Stimulated activated CD4-positive, alpha-beta T cell treated with anti-CD3 and anti-CD28 coated beads, TNF-alpha, amount 100 ng/mL, for 4 hours (primary cell): ENCODE results near the gene USP15.

Source experiments
- DNase-seq, 3 experiments: peaks; one replicate each; pipeline ENCODE4 v3.0.0-alpha.2; 2020; ENCODE audit warnings: low read depth in 3 of 3

Gene USP15

DNA sequence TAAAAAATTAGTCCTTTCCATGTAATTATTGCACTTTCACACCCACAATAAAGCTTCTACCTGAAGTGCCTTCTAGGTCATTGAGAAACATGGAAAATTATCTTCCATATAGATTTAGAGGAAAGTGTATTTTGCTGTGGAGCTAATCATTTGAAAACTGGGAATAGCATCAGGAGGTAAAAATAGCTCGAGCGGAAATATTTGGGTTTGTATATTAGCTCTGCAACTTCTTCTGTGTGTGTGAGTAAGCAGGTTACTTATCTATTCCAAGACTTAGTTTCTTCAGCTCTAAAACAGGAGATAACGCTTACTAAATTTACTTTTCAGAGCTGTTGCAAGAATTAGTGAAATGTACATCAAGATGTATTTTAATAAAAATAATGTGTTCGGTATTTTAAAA, 111.5 kb downstream of the USP15 start:
- DNase-seq, result no peak

DNA sequence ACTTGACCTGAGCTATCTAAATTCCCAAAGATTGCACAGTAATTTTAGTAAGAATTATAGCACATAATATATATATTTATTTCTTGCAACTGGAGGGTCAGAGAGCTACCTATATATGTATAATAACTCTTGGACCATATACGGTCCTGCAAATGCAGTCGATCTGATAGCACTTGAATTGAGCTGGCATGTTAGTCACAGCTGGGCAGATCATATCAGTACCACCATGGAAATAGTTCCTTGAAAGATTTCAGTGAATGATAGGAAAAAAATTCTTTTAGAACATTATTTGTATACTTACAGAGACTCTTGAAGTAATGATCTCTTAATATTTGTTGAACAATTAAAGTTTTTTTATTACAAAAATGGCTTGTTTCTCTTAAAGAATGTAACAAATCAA, 111.9 kb downstream of the USP15 start:
- no peak for DNase-seq

DNA sequence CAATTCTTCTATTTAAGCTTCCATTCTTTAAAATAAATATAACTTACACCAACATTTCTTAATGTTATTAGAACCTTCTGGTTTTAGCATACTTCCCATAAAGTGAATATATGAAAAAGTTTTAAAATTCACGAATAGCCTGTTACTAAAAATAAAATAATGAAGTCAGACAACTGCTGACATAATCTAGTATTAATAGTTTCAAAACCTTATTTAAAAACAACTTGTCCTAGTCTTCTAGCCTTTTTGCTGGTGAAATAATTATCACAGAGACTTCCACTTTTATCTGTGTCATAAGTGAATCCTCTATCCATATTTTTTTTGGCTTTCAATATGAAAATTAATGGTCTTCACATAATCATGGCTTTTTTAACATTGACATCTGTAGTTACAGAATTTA, 112.6 kb downstream of the USP15 start:
- DNase-seq, result no peak

DNA sequence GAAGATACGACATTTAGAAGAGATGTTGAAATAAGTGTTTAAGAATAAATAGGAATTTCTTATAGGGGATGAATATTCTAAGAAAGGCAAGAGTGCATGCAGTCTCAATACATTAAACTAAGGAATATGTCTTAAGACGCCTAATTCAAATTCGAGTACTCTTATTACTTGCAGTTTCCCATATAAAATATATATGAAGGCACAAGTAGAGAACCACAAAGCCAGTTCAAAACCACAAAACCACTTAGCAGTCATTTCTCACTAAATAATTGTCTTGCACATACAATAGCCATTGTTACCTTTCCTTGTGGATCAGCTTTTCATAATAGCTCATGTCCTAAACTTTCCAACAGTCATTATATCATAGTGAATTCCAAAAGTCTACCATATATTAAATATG, 115.4 kb downstream of the USP15 start:
- DNase-seq, result no peak

DNA sequence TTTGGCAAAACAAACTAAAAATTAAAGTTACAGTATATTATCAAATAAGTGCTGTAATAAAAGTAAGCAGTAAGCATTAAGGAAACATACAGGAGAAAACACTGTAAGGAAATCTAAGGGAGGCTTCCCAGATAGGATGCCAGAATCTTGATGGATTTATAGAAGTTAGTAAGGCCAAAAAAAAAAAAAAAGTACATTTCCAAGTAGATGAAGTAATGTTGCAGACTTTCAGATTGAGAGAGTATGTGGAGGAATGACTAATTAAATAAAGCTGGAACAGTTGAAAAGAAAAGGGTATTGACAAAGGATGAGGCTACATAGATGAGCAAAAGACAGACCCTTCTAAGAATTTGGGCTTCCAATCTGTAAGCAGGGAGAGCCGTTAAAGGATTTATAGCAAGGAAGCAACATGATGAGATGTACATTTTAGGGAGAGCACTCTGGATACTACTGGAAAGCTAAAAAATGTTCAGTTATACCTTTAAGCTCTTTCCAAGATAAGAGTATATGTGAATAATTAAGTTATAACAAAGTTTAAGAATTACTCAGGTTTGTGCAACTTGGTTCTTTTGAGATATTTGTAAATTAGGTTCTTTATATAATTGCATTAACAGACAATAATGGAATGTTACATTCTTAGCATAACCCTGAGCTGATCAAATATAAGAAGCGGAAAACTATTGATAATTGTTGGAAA, 119.0 kb downstream of the USP15 start:
- no peak for DNase-seq

DNA sequence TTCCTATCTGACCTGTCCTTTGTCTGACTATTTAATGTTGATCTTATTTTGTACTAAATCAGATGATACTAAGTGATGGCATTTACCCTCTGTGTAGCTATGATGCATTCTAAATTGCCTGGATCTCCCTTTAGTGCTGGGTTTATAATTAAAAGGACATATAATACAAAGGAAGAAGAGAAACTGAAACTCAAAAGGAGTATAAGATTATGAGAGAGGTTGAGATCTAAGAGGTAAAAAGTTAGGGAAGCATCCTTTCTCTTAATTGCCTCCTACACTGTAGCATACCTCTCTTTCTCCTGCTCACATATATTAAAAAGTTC, 119.5 kb downstream of the USP15 start:
- no peak for DNase-seq

DNA sequence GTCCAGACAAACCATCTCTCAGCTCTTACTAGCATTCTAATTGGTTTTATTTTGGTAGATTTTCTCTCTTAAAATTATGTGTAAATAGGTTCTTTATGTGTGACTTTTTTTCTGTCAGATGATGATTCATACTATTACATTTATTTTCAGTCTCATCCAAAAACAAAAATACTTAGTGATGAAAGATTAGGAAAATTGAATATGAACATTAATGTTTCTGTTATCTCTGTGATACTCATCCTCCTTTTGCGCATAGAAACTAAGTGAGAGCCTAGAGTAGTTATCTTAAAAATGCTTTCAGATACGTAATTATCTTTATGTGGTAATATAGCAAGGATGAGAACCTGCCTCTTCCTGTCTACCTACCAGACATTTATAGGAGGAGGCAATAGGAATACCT, 122.3 kb downstream of the USP15 start:
- no peak for DNase-seq

DNA sequence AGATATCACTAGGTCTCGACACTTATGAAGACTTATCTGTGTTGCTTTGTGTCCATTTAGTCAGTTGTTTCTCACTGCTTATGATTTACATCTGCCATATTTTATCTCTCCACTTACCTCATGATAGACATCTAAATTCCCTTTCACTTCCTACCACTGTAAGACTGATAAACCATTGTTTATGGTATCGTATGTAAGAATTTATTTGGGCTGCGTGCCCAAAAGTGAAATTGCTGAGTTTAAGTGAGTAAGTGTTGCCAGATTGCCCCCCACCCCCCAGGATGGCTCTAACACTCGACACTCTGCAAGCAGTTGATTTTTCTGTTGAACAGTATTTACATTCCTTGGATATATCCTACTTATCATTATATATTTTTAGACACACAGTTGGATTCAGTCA, 136.5 kb downstream of the USP15 start:
- no peak for DNase-seq

DNA sequence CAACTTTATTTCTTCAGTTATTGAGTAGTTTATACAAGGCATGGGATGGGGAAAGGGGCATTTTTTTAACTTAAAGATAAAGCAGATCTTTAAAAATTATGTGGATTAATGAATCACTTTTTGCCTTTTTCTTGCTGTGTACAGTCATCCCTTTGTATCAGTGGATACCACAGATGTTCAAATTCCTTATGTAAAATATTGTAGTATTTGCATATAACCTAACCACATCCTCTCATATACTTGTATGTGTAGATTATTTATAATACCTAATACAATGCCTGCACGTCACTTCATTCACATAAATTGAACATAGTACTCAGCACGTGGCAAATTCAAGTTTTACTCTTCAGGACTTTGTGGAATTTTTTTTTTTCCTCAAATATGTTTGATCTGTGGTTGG, 139.9 kb downstream of the USP15 start:
- DNase-seq, result no peak

DNA sequence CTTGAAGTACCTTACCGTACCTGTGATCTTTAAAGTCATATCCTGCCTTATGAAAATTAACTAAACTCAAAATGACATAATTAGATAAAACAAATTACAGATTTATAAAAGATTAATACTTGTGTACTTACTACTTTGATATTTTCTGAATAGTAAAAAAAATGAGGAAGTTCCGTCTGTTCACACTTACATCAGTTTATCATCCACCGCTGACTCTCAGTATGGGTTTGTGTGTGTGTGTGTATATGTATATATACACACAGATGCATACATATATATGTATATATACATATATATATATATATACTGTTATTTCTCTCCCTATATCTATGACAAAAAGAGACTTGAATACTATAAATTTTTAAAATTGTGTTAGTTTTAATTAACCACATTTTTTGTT, 141.4 kb downstream of the USP15 start:
- no peak for DNase-seq

DNA sequence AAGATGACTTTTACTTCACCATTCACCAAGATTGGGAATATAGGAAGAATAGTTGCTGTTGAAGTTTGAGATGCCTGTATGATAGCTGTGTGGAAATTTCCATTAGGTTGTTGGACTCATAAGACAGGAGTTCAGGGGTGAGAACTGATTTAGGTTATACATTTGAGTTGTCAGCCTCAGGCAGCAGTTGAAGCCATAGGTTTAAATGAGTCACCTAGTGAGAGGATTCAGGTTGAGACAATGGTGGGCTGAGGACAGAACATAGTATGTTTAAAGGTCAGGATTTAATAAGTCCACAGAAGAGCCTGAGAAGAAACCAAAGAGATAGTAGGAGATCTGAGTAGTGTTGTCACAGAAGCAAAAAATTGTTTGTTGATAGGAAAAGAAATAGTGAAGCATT, 142.8 kb downstream of the USP15 start:
- DNase-seq, result no peak

DNA sequence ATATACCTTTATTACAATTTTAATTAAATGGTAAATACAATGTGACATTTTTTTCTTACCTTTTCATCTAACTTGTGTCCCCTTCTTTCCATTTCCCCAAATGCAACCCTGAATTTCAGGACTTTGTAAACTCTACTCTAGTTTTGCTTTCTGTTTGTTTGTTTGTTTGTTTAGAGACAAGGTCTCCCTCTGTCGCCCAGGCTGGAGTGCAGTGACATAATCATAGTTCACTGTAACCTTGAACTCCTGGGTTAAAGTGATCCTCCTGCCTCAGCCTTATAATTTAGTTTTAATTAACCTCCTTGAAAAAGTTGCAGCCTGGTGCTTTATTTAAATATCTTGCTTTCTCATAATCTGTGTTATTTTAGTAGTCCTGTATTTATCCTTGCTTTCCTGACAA, 147.4 kb downstream of the USP15 start:
- no peak for DNase-seq

DNA sequence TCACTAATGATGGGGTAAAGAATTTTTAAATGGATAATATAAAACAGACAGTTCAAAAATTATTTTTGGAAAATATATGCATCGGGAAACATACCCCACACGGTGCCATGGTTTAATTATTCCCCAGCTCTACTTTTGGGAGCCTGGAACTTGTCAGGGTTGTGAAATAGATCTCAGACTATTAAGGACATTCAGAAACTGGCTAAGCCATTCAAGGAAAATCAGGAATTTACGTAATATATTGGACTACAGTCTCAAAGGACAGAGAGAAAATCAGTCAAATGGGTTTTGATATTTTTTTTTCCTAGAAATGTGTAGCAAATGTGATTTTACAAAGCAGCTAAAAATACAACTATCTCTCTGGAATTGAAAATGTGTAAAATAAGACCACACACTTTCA, 148.9 kb downstream of the USP15 start:
- DNase-seq, result no peak

DNA sequence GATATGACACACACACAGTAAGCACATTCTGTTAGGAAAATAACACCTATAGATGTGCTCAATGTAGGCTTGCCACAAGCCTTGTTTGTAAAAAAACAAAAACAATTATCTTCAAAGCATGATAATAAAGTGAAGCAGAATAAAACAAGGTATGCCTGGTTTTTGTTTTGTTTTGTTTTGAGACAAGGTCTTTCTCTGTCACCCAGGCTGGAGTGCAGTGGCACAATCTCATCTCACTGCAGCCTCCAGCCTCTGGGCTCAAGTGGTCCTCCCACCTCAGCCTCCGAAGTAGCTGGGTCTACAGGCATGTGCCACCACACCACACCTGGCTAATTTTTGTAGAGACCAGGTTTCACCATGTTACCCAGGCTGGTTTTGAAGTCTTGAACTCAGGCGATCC, 154.0 kb downstream of the USP15 start:
- DNase-seq, result no peak

DNA sequence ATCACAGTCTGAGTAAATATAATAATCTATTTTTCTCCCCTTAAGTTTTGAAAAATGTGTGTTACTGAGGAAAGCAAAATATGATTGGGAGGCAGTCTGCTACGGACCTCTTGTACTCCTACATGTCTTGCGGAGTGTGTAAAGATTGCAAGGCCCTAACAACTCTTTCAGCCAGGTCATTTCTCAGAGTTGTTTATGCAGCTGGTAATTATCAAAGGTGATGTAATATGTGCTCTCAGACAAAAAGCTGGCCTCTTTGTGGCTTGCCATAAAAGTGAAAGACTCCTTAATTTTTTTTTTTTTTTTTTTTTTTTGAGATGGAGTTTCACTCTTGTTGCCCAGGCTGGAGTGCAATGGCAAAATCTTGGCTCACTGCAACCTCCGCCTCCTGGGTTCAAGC, 165.9 kb downstream of the USP15 start:
- DNase-seq, result no peak

DNA sequence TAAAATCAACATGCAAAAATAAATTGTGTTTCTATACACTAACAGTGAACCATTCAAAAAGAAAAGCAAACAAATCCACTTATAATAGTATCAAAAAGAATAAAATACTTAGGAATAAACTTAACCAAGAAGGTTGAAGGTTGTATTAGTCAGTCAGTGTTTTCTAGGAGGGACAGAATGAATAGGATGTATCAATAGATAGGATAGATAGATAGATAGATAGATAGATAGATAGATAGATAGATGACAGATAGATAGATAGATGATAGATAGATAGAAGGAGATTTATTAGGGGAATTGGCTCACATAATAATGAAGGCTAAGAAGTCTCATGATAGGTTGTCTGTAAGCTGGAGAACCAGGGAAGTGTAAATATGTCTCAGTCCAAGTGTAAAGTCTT, 169.3 kb downstream of the USP15 start:
- no peak for DNase-seq

DNA sequence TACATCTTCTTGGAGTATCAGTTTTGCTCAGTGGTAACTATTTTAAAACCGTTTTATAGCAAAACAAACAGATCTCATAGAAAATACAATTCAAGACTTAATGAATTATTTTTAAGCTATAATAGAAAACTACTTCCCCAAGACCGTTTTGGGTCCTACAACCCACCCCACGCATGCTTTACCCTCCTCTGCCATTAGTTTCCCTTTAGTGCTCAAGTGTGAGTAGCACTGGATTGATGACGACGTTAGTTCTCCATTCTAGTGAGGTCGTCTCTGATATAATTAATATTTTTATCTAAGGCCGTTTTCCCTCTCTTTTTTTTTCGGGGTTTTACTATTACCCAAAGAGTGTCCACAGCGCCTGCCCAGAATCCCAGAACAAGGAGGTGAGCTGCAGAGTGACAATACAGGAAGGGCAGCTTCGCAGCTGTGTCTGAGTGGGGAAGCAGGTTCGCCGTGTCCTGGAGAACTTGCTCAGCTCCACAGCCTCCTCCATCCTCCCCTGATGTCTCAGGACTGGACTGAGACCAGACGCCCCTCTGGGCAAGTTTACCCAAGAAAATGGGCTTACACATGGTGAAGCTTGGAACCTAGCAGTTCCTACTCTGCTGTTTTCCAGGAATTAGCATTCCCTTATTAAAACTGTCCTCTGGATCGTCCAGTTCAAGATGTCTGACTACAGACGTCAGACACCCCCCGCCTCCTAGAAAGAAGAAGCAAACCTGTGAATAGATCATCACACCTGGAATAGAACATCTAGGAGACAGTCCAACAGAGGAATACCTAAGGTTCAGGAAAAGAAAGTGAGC, 174.5 kb downstream of the USP15 start:
- no peak for DNase-seq

DNA sequence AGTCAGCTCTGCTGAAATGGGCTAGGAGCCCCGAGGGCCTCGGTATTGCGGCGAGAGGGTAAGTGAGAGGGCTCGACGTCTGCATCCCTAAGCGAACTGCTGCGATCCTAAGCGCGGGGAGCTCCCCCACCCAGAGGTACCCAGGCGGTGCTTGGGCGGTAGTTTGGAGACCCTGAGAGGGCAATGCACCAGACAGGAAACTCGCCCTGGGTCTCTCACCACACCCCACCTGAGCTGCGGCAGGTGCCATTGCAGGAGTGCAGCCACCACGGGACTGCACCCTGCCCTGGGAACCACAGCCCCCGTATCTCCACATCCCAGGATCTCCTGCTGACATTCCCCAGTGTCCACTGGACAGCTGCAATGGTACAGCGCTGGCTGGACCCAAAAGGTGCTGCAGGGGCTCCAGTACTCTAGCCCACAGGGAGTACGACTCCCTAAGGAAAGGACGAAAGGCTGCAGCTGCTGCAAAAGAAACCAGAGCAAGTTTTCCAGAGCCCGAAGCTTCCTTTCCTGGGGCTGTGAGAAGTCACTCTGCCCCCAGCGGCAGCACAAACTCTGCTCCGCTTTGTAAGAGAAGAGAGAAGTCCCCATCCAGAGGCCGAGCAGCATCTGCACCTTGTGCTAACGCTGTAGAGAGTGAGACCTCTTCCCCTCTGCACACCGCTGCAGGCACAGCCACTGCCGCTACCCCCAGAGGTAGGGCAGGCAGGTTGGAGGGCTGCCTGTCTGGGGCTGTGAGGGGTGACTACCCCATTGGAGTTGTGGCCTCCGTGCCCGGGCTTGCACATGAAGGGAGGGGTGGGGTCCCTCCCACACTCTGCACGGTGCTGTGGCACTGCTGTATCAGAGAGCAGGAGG, 175.3 kb downstream of the USP15 start:
- DNase-seq, result peak in 1 of 3 experiments; percentile 17

DNA sequence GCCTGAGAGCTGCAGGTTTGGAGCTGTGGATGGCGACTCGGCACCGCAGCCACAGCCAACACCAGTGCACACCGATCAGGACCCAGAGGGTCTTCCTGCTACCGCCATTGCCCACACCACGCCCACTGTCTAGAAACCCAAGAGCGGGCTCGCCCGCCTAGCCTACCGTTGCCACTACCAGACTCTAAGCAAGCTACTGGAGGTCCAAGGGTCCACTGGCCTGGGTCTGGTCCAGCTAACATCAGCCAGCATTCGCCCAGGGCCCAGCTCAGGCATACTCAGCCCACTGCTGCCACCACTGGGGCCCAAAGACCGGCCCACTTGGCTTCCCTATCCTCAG, 175.9 kb downstream of the USP15 start:
- DNase-seq, result no peak

DNA sequence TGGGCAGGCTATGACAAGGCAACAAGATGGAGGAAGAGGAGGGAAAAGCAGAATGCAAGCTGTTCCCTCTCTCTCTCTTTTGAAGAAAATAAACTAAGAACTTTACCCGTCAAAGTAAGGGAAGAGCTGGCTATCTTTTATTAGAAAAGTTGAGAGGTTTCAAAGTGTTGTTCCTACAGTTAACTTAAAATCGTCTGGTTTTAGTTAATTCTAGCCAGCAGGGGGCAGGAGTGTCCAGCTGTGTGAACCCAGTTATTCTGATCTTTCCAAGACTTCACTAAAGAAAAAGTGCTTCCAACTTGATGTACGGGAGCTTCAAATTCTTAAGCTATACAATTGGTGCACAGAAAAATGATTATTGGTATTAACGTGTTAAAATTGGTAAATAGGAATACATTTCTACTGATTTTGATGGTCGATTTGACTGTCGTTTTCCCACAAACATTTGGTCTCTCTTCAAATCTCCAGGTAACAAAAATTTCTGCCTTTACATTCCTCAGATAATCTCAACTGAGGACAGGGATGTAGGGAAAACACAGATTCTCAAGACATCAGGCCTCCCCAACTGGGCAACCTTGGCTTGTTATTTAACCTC, 178.0 kb downstream of the USP15 start:
- DNase-seq, result peak in 1 of 3 experiments; percentile 23

DNA sequence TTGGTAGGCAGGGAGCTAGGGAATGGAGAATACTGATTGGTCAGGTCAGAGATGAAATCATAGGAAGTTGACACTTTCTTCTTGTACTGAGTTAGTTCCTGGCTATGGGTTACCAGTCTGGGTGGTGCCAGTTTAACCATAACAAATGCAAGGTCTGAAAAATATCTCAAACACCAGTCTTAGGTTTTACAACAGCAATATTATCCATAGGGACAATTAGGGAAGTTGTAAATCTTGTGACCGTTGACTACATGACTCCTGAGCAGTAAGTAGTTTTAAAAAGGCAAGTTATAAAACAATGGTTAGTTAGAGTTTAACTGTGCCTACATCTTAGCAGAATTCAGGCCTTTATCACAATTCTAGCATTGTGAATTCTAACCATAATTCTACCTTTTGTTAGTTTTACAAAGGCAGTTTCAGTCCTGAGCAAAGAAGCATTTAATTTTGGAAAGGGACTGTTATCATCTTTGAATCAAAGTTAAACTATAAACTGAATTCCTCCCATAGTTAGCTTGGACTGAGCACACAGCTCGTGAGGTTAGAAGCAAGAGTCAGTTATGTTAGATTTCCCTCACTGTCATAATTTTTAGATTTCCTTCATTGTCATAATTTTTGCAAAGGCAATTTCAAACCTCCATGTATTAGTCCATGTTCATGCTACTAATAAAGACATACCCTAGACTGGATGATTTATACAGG, 186.7 kb downstream of the USP15 start:
- no peak for DNase-seq

DNA sequence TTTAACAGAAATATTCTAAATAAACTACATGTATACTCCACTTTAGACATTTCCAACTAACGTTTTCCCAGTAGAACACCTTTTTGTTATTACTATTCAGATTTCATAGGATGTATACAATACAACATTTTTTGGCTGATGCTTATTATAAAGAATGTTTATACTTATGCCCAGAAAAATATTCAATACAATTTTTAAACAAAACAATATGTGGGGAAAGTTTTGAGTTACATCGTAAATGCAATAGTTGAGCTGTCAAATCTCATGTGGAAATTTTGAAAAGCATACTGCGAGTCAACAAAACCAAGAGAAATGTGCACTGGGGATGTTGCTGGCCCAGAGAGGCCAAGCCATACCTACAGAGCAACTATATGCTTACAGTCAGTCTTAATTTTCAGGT, 188.2 kb downstream of the USP15 start:
- no peak for DNase-seq
